ENCODE data around the gene ACOT7. TPM values are rescaled to one million over a fixed set of nuclear protein-coding genes. Genes with fewer than 3 reads are reported as not detected.
A peak's percentile ranks its signal among the peaks of the same experiment; 100 is the strongest.
"Not testable (repeated sequence)": the region's sequence is repeated elsewhere in the genome, so short reads cannot be mapped to it uniquely, and the experiment has no call there.

Gene ACOT7
- total RNA-seq, 4 donors from 2014 or later = 21.1 to 27.7 (median 24.6) TPM

- H3K4me3 ChIP-seq (ENCODE audit: low read depth, poor library complexity, severe bottlenecking) = no peak overlapping the region
- 37 to 57% methylated on average over 6 of the region's 6 CpGs for WGBS, 2 donors
- intact Hi-C loops (cut with DNase I; ENCODE audit: low total_unique reads) = no loop called here
- no peak for TF ChIP-seq POLR2A (IDR thresholded peaks at IDR 0.05)
- TF ChIP-seq CTCF (IDR thresholded peaks at IDR 0.05) = no peak
- peak in 1 of 2 donors; percentile 59 for DNase-seq (ENCODE audit: low spot score in 2 of 2)
These were observed 170.9 kb downstream of the ACOT7 start for GRCh38 chr1:6222636-6223035.

GRCh38 chr1:6221210-6221784, 172.3 kb downstream of the ACOT7 start:
- H3K4me3 ChIP-seq (ENCODE audit: low read depth, poor library complexity, severe bottlenecking) = no peak overlapping the region
- WGBS, 2 donors = 85 to 95% methylated on average over 12 of the region's 12 CpGs
- no peak for DNase-seq (ENCODE audit: low spot score in 2 of 2)
- intact Hi-C loops (cut with DNase I; ENCODE audit: low total_unique reads) = no loop called here
- no peak for TF ChIP-seq POLR2A (IDR thresholded peaks at IDR 0.05)
- no peak for TF ChIP-seq CTCF (IDR thresholded peaks at IDR 0.05)

GRCh38 chr1:6220236-6220635, 173.3 kb downstream of the ACOT7 start:
- WGBS, 2 donors = 48 to 52% methylated on average over 8 of the region's 8 CpGs
- intact Hi-C loops (cut with DNase I; ENCODE audit: low total_unique reads) = no loop called here
- no peak overlapping the region for H3K4me3 ChIP-seq (ENCODE audit: low read depth, poor library complexity, severe bottlenecking)
- DNase-seq (ENCODE audit: low spot score in 2 of 2) = no peak
- TF ChIP-seq POLR2A (IDR thresholded peaks at IDR 0.05) (no peak), CTCF (IDR thresholded peaks at IDR 0.05) (no peak)

GRCh38 chr1:6219641-6220040, 173.9 kb downstream of the ACOT7 start:
- 80% methylated on average over 11 of the region's 11 CpGs for WGBS, 2 donors
- DNase-seq (ENCODE audit: low spot score in 2 of 2); intact Hi-C loops (cut with DNase I; ENCODE audit: low total_unique reads); H3K4me3 ChIP-seq (ENCODE audit: low read depth, poor library complexity, severe bottlenecking): not testable (repeated sequence)

- no peak for DNase-seq (ENCODE audit: low spot score in 2 of 2)
- TF ChIP-seq POLR2A (IDR thresholded peaks at IDR 0.05) (no peak), CTCF (IDR thresholded peaks at IDR 0.05) (no peak)
- intact Hi-C loops (cut with DNase I; ENCODE audit: low total_unique reads) = no loop called here
- H3K4me3 ChIP-seq (ENCODE audit: low read depth, poor library complexity, severe bottlenecking) = no peak overlapping the region
- 87% methylated on average over 16 of the region's 16 CpGs for WGBS, 2 donors
These were observed 175.0 kb downstream of the ACOT7 start for GRCh38 chr1:6218375-6219164.

Small RNA genes lying within 50 kb of the gene (microRNA-seq; reads per million reads assigned to microRNA genes)
- gene MIR4252 (ENCODE audit: borderline number of aligned reads in 1 of 2, borderline replicate concordance in 2 of 2) = 0 reads per million in 2 donors

Other genes starting within 250 kb of the ACOT7 start
- under 1 TPM in 3 of 4 donors, not detected in 1; 0.04 to 0.27 (median 0.13) TPM for gene CHD5, start 213.4 kb downstream of the ACOT7 start, total RNA-seq
- 100 to 1,000 TPM; 122 to 216 (median 179) TPM for gene RPL22, start 194.2 kb downstream of the ACOT7 start, total RNA-seq
- gene RNF207, start 187.6 kb downstream of the ACOT7 start, total RNA-seq = 10 to 100 TPM in 1 of 4 donors, 1 to 10 TPM in 3; 5.0 to 10.4 (median 7.7) TPM
- gene ICMT, start 157.8 kb downstream of the ACOT7 start, total RNA-seq = 10 to 100 TPM; 37.7 to 73.9 (median 57.3) TPM
- gene HES3, start 149.6 kb downstream of the ACOT7 start, total RNA-seq = not detected
- gene GPR153, start 132.7 kb downstream of the ACOT7 start, total RNA-seq = 10 to 100 TPM in 2 of 4 donors, 1 to 10 TPM in 2; 6.2 to 17.3 (median 11.7) TPM
- 10 to 100 TPM; 15.4 to 47.7 (median 35.8) TPM for gene HES2, start 26.2 kb upstream of the ACOT7 start, total RNA-seq
- gene ESPN, start 31.0 kb upstream of the ACOT7 start, total RNA-seq = 10 to 100 TPM; 27.5 to 64.3 (median 30.3) TPM
- 100 to 1,000 TPM in 1 of 4 donors, 10 to 100 TPM in 3; 53.7 to 168 (median 75.7) TPM for gene TNFRSF25, start 72.4 kb upstream of the ACOT7 start, total RNA-seq
- 100 to 1,000 TPM in 2 of 4 donors, 10 to 100 TPM in 2; 72.5 to 170 (median 99.8) TPM for gene PLEKHG5, start 97.9 kb upstream of the ACOT7 start, total RNA-seq
- gene NOL9, start 160.7 kb upstream of the ACOT7 start, total RNA-seq = 10 to 100 TPM; 13.1 to 35.9 (median 23.3) TPM
- under 1 TPM in 2 of 4 donors, not detected in 2; 0.27 to 0.39 TPM for gene TAS1R1, start 161.5 kb upstream of the ACOT7 start, total RNA-seq
- 10 to 100 TPM; 31.6 to 40.4 (median 34.8) TPM for gene ZBTB48, start 186.2 kb upstream of the ACOT7 start, total RNA-seq
- 100 to 1,000 TPM in 3 of 4 donors, 10 to 100 TPM in 1; 89.6 to 147 (median 130) TPM for gene KLHL21, start 209.1 kb upstream of the ACOT7 start, total RNA-seq
- 10 to 100 TPM; 18.4 to 26.7 (median 21.1) TPM for gene PHF13, start 220.0 kb upstream of the ACOT7 start, total RNA-seq
- 10 to 100 TPM; 20.1 to 26.9 (median 23.4) TPM for gene THAP3, start 231.1 kb upstream of the ACOT7 start, total RNA-seq

Data from lower leg skin (tissue), 4 donors.